Peyer's patch (tissue), 4 donors: Measurements from ENCODE around the gene JAGN1. TPM values are rescaled to one million over a fixed set of nuclear protein-coding genes. Genes with fewer than 3 reads are reported as not detected.
A peak's percentile ranks its signal among the peaks of the same experiment; 100 is the strongest.
"Not testable (repeated sequence)": the region's sequence is repeated elsewhere in the genome, so short reads cannot be mapped to it uniquely, and the experiment has no call there.

Experiments used
- DNase-seq, 3 donors: peaks; one replicate each; pipeline ENCODE4 v3.0.0-alpha.2; 2017 to 2019
- H3K27ac ChIP-seq, 4 donors: fragments of 200-600 bp; sonication (generic); one replicate each; pipeline ENCODE4 v1.5.1; 2016 to 2019
- H3K27me3 ChIP-seq, 2 donors: fragments of 200-600 bp; sonication (generic); one replicate each; pipeline ENCODE4 v1.5.1; 2019
- H3K36me3 ChIP-seq, 3 donors: fragments of 200-600 bp; sonication (generic); one replicate each; pipeline ENCODE4 v1.5.1; 2016 to 2019
- H3K4me1 ChIP-seq, 4 donors: fragments of 200-600 bp; sonication (generic); one replicate each; pipeline ENCODE4 v1.5.1; 2016 to 2019
- H3K4me3 ChIP-seq, 4 donors: fragments of 200-600 bp; sonication (generic); 1 replicate in 3 of 4; 2 replicates in 1 of 4; pipeline ENCODE4 v1.5.1; 2016 to 2019; ENCODE audit warnings: mild to moderate bottlenecking in 1 of 4
- H3K9me3 ChIP-seq, 4 donors: fragments of 200-600 bp; sonication (generic); one replicate each; pipeline ENCODE4 v1.5.1; 2016 to 2019; ENCODE audit warnings: mild to moderate bottlenecking in 1 of 4
- CTCF ChIP-seq, 6 experiments: fragments of 450-650 bp in 4 of 6; fragments of 200-600 bp in 2 of 6; sonication (generic) in 1 of 6; IDR thresholded peaks; one replicate each; pipeline ENCODE4 v1.5.1; 2017 to 2019; ENCODE audit warnings: antibody characterized with exemption in 6 of 6, mild to moderate bottlenecking in 3 of 6, moderate library complexity in 1 of 6
- POLR2A ChIP-seq, 2 donors: fragments of 450-650 bp; IDR thresholded peaks; one replicate each; pipeline ENCODE4 v1.5.1; 2017; ENCODE audit warnings: antibody characterized with exemption in 2 of 2, mild to moderate bottlenecking in 2 of 2, moderate library complexity in 2 of 2
- total RNA-seq, 4 donors: library from RNA; depleted of rRNA; stranded (reverse); fragments of >200 nt; gene quantifications; one replicate each; pipeline ENCODE4 v1.1.0, GENCODE V29; 2016

The JAGN1 gene
- total RNA-seq, 4 donors from 2014 or later = 23.9 to 46.5 (median 41.9) TPM

DNA sequence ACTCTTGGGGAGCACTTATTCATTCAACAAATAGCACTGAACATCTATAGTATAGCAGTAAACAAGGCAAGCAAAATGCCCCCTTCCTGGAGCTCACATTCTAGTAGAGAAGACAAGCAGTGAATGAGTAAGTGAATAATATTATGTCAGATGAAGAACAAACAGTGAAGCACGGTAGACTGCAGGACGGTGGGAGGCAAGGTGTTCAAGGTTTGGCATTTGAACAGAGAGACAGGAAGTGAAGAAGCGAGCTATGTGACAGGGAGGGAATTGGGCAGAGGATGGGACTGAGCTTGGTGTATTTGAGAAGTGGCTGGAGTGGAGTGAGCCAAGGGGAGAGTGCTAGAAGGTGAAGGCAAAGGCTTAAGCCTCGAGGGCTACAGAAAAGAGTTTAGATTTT lies 44.6 kb downstream of the JAGN1 start:
- no peaks in the 10 kb centered on the region for H3K27me3 ChIP-seq
- peak overlapping the region in 1 of 4 donors; percentile 97 for H3K27ac ChIP-seq
- peaks cover 0 to 28% (median 9%) of the 10 kb centered on the region in 4 donors for H3K4me1 ChIP-seq
- peak overlapping the region in 2 of 4 donors; percentile 74 to 82 for H3K4me3 ChIP-seq
- no peak for DNase-seq
- H3K36me3 ChIP-seq = peaks cover 0 to 13% (median 0%) of the 10 kb centered on the region in 3 donors
- H3K9me3 ChIP-seq = no peaks in the 10 kb centered on the region
- TF ChIP-seq CTCF (IDR thresholded peaks at IDR 0.05) (no peak), POLR2A (IDR thresholded peaks at IDR 0.05) (no peak)

DNA sequence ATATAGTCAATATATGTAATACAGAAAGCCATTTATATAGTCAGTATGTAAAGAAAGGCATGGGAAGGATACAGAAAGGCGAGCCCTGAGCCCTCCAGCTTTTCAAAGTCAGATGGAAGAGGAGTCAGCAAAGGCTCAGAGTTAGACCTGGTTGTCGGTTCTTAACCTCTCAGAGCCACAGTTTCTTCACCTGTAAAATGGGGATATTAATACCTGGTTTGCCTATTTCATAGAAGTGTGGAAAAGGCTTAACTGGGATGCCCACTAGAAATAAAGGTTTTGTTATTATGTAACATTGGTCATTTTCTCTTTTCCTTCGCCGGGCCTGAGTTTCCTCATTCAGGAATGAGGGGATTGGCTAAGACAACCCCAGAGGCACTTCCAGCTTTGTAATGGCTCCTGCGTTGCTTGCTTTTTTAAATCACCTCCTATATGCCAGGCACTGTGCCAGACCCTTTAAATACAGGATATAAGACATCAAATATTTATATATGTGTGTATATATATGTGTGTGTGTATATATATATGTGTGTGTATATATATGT lies 45.6 kb downstream of the JAGN1 start:
- DNase-seq = no peak
- H3K4me3 ChIP-seq = no peak overlapping the region
- H3K9me3 ChIP-seq = no peaks in the 10 kb centered on the region
- no peak for TF ChIP-seq POLR2A (IDR thresholded peaks at IDR 0.05)
- no peak for TF ChIP-seq CTCF (IDR thresholded peaks at IDR 0.05)
- H3K36me3 ChIP-seq = peaks cover 0 to 14% (median 0%) of the 10 kb centered on the region in 3 donors
- peaks cover 0 to 28% (median 9%) of the 10 kb centered on the region in 4 donors for H3K4me1 ChIP-seq
- H3K27ac ChIP-seq = no peak overlapping the region
- H3K27me3 ChIP-seq = no peaks in the 10 kb centered on the region

DNA sequence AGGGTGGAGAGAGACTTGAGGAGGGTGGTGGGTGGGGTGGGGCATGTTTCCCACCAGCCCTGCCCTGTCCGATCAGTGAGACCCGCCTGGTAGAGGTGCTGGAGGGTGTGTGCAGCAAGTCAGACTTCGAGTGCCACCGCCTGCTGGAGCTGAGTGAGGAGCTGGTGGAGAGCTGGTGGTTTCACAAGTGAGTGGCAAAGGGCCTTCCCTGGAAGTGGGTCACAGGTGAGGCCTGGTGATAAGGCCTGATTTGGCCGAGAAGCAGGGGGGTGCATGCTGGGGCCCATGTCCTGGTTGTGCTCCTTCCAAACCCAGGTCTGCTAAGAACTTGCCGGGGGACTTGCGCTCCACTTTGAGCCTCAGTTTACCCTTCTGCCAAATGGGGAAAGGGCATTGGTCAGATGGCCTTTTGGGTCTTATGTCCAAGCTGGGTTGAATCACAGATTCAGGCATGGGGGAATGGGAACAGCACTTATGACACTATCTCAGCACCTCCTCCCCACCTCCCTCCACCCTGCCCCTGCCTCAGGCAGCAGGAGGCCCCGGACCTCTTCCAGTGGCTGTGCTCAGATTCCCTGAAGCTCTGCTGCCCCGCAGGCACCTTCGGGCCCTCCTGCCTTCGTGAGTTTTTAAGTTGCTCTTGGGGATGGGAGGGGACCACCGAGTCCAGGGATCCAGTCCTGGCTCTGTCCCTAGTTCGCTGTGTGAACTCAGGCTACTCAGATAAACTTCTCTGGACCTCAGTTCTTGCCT lies 47.3 kb downstream of the JAGN1 start:
- H3K27ac ChIP-seq = no peak overlapping the region
- TF ChIP-seq POLR2A (IDR thresholded peaks at IDR 0.05) (no peak), CTCF (IDR thresholded peaks at IDR 0.05) (no peak)

GRCh38 chr3:9938966-9939365 lies 48.6 kb downstream of the JAGN1 start:
- H3K4me1 ChIP-seq = peaks cover 0 to 15% (median 6%) of the 10 kb centered on the region in 4 donors
- no peak overlapping the region for H3K27ac ChIP-seq
- H3K9me3 ChIP-seq = no peaks in the 10 kb centered on the region
- H3K4me3 ChIP-seq = no peak overlapping the region
- no peaks in the 10 kb centered on the region for H3K27me3 ChIP-seq
- no peak for TF ChIP-seq POLR2A (IDR thresholded peaks at IDR 0.05)
- TF ChIP-seq CTCF (IDR thresholded peaks at IDR 0.05) = no peak
- H3K36me3 ChIP-seq = peaks cover 0 to 15% (median 0%) of the 10 kb centered on the region in 3 donors
- DNase-seq = no peak

More for the DNA sequence above, 47.3 kb downstream of the JAGN1 start:
- no peaks in the 10 kb centered on the region for H3K27me3 ChIP-seq
- H3K36me3 ChIP-seq = peaks cover 0 to 15% (median 0%) of the 10 kb centered on the region in 3 donors
- H3K4me1 ChIP-seq = peaks cover 0 to 20% (median 6%) of the 10 kb centered on the region in 4 donors
- no peak for DNase-seq
- no peaks in the 10 kb centered on the region for H3K9me3 ChIP-seq
- H3K4me3 ChIP-seq = no peak overlapping the region

DNA sequence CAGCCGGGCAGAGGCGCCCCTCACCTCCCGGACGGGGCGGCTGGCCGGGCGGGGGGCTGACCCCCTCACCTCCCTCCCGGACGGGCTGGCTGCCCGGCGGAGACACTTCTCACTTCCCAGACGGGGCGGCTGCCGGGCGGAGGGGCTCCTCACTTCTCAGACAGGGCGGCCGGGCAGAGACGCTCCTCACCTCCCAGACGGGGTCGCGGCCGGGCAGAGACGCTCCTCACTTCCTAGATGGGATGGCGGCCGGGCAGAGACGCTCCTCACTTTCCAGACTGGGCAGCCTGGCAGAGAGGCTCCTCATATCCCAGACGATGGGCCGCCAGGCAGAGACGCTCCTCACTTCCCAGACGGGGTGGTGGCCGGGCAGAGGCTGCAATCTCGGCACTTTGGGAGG lies 49.5 kb downstream of the JAGN1 start:
- H3K27me3 ChIP-seq, DNase-seq, H3K4me3 ChIP-seq, H3K27ac ChIP-seq, H3K4me1 ChIP-seq, H3K9me3 ChIP-seq: not testable (repeated sequence)
- peaks cover 0 to 15% (median 0%) of the 10 kb centered on the region in 3 donors for H3K36me3 ChIP-seq

- no peaks in the 10 kb centered on the region for H3K4me1 ChIP-seq
- no peak overlapping the region for H3K4me3 ChIP-seq
- peaks cover 0 to 15% (median 0%) of the 10 kb centered on the region in 3 donors for H3K36me3 ChIP-seq
- no peak for DNase-seq
- no peak overlapping the region for H3K27ac ChIP-seq
- H3K27me3 ChIP-seq = no peaks in the 10 kb centered on the region
- TF ChIP-seq POLR2A (IDR thresholded peaks at IDR 0.05) (no peak), CTCF (IDR thresholded peaks at IDR 0.05) (no peak)
- H3K9me3 ChIP-seq = no peaks in the 10 kb centered on the region
Measured at GRCh38 chr3:9940746-9941145, 50.3 kb downstream of the JAGN1 start.
